HEK293 (cell line): Measurements from ENCODE around the gene FGFR3.
A peak's percentile ranks its signal among the peaks of the same experiment; 100 is the strongest.

ENCODE experiments used
- CTCF ChIA-PET: fragments of 350-600 bp; formaldehyde crosslinking; extraction: SDS; loops from one replicate; lab custom pipeline; 2021; ENCODE audit warnings: antibody characterized with exemption; lab: Yijun Ruan, JAX
- POLR2A ChIA-PET: fragments of 300-600 bp; formaldehyde crosslinking; extraction: SDS; loops from one replicate; lab custom pipeline; 2020; ENCODE audit warnings: antibody characterized with exemption, inconsistent platforms; lab: Yijun Ruan, JAX
- H3K27ac ChIP-seq: fragments of 200-500 bp; sonication (Bioruptor generic); 2 replicates; pipeline ENCODE4 v1.5.1; 2014; ENCODE audit warnings: low read depth, low read length, control low read depth, inconsistent platforms; ENCODE audit errors: extremely low read depth
- H3K36me3 ChIP-seq, 2 experiments: fragments of 200-500 bp in 1 of 2; sonication (Bioruptor generic) in 1 of 2; 1 replicate in 1 of 2; 2 replicates in 1 of 2; pipeline ENCODE4 v1.5.1; 2014 to 2017; ENCODE audit warnings: inconsistent platforms in 2 of 2, low read length in 2 of 2; ENCODE audit not compliant: control insufficient read depth in 2 of 2, insufficient read depth in 1 of 2
- H3K4me1 ChIP-seq: fragments of 200-500 bp; sonication (Bioruptor generic); 2 replicates; pipeline ENCODE4 v1.5.1; 2014; ENCODE audit warnings: mild to moderate bottlenecking, low read length, inconsistent platforms; ENCODE audit not compliant: control insufficient read depth, insufficient read depth
- H3K4me3 ChIP-seq: 2 replicates; pipeline ENCODE4 v1.5.1; 2011; ENCODE audit warnings: low read depth, mild to moderate bottlenecking, control low read depth, low read length, moderate library complexity
- H3K9me3 ChIP-seq: fragments of 200-500 bp; sonication (Bioruptor generic); 2 replicates; pipeline ENCODE4 v1.5.1; 2014; ENCODE audit warnings: low read depth, low read length, inconsistent platforms; ENCODE audit not compliant: control insufficient read depth, insufficient read depth
- HOXA7 ChIP-seq: sonication (generic); formaldehyde crosslinking; IDR thresholded peaks from 2 replicates; pipeline ENCODE4 v1.8.1; 2022; ENCODE audit warnings: missing genetic modification reagents, borderline replicate concordance
- IKZF3 ChIP-seq: fragments of 450-650 bp; IDR thresholded peaks from 2 replicates; pipeline ENCODE4 v1.5.0; 2018; ENCODE audit warnings: missing biosample characterization, mild to moderate bottlenecking, missing genetic modification characterization, moderate library complexity
- KLF8 ChIP-seq: fragments of 450-650 bp; formaldehyde crosslinking; IDR thresholded peaks from 2 replicates; pipeline ENCODE4 v1.5.1; 2016; ENCODE audit warnings: missing biosample characterization, missing genetic modification characterization
- OVOL3 ChIP-seq: fragments of 450-650 bp; formaldehyde crosslinking; IDR thresholded peaks from 2 replicates; pipeline ENCODE4 v1.5.1; 2016; ENCODE audit warnings: missing biosample characterization, missing genetic modification characterization
- SETDB1 ChIP-seq: IDR thresholded peaks from one replicate; pipeline ENCODE4 v1.6.1; 2017; ENCODE audit warnings: mild to moderate bottlenecking, low read length, moderate library complexity, mixed read lengths; ENCODE audit not compliant: insufficient read length
- ZBTB7A ChIP-seq: fragments of 450-650 bp; formaldehyde crosslinking; IDR thresholded peaks from 2 replicates; pipeline ENCODE4 v1.5.1; 2016; ENCODE audit warnings: low read depth, missing biosample characterization, missing genetic modification characterization
- ZBTB8A ChIP-seq: fragments of 450-650 bp; formaldehyde crosslinking; IDR thresholded peaks from 2 replicates; pipeline ENCODE4 v1.5.1; 2016; ENCODE audit warnings: missing biosample characterization, missing genetic modification characterization
- ZFP69B ChIP-seq: fragments of 450-650 bp; formaldehyde crosslinking; IDR thresholded peaks from 2 replicates; pipeline ENCODE4 v1.5.1; 2016; ENCODE audit warnings: missing biosample characterization, missing genetic modification characterization
- ZIC2 ChIP-seq: fragments of 450-650 bp; formaldehyde crosslinking; IDR thresholded peaks from 2 replicates; pipeline ENCODE4 v1.5.1; 2016; ENCODE audit warnings: missing biosample characterization, missing genetic modification characterization
- ZNF140 ChIP-seq: fragments of 450-650 bp; formaldehyde crosslinking; IDR thresholded peaks from 2 replicates; pipeline ENCODE4 v1.5.1; 2016; ENCODE audit warnings: missing biosample characterization, missing genetic modification characterization
- ZNF202 ChIP-seq: fragments of 450-650 bp; formaldehyde crosslinking; IDR thresholded peaks from 2 replicates; pipeline ENCODE4 v1.5.1; 2016; ENCODE audit warnings: missing biosample characterization, missing genetic modification characterization, borderline replicate concordance
- ZNF274 ChIP-seq, 2 experiments: fragments of 200-500 bp in 1 of 2; fragments of 450-650 bp in 1 of 2; sonication (Bioruptor generic) in 1 of 2; formaldehyde crosslinking in 1 of 2; IDR thresholded peaks; 2 replicates each; pipeline versions ENCODE4 v1.5.1 to v1.6.1; 2014 to 2016; ENCODE audit warnings: borderline replicate concordance in 1 of 2, inconsistent platforms in 1 of 2, low read length in 1 of 2, missing biosample characterization in 1 of 2, missing genetic modification characterization in 1 of 2
- ZNF302 ChIP-seq: fragments of 450-650 bp; formaldehyde crosslinking; IDR thresholded peaks from 2 replicates; pipeline ENCODE4 v1.5.1; 2016; ENCODE audit warnings: missing biosample characterization, missing genetic modification characterization, low read depth
- ZNF366 ChIP-seq: fragments of 450-650 bp; formaldehyde crosslinking; conservative IDR thresholded peaks from 2 replicates; pipeline ENCODE4 v1.5.1; 2016; ENCODE audit warnings: missing biosample characterization, missing genetic modification characterization
- ZNF521 ChIP-seq: fragments of 450-650 bp; formaldehyde crosslinking; IDR thresholded peaks from 2 replicates; pipeline ENCODE4 v1.5.1; 2017; ENCODE audit warnings: missing biosample characterization, mild to moderate bottlenecking, missing genetic modification characterization
- ZNF670 ChIP-seq: fragments of 450-650 bp; formaldehyde crosslinking; IDR thresholded peaks from 2 replicates; pipeline ENCODE4 v1.5.1; 2016; ENCODE audit warnings: missing biosample characterization, missing genetic modification characterization, low read depth
- ZNF776 ChIP-seq: fragments of 450-650 bp; formaldehyde crosslinking; IDR thresholded peaks from 2 replicates; pipeline ENCODE4 v1.5.0; 2017; ENCODE audit warnings: missing biosample characterization, missing genetic modification characterization, borderline replicate concordance
- ZNF830 ChIP-seq: fragments of 450-650 bp; IDR thresholded peaks from 2 replicates; pipeline ENCODE4 v1.5.0; 2018; ENCODE audit warnings: missing biosample characterization, missing genetic modification characterization, low read depth, mild to moderate bottlenecking, moderate library complexity
- ZNF837 ChIP-seq: fragments of 450-650 bp; formaldehyde crosslinking; IDR thresholded peaks from 2 replicates; pipeline ENCODE4 v1.5.1; 2016; ENCODE audit warnings: missing biosample characterization, missing genetic modification characterization
- TF ChIP-seq, protein P1 (sequence below): fragments of 450-650 bp; formaldehyde crosslinking; IDR thresholded peaks from 2 replicates; pipeline ENCODE4 v1.5.1; 2016; ENCODE audit warnings: missing biosample characterization, missing genetic modification characterization
- TF ChIP-seq, protein P2 (sequence below): fragments of 450-650 bp; formaldehyde crosslinking; IDR thresholded peaks from 2 replicates; pipeline ENCODE4 v1.5.1; 2016; ENCODE audit warnings: missing biosample characterization, missing genetic modification characterization
- TF ChIP-seq, protein P3 (sequence below): fragments of 450-650 bp; formaldehyde crosslinking; IDR thresholded peaks from 2 replicates; pipeline ENCODE4 v1.5.1; 2016; ENCODE audit warnings: missing biosample characterization, missing genetic modification characterization, low read depth
- TF ChIP-seq, protein P4 (sequence below): fragments of 450-650 bp; IDR thresholded peaks from 2 replicates; pipeline ENCODE4 v1.5.1; 2018; ENCODE audit warnings: missing biosample characterization, mild to moderate bottlenecking, missing genetic modification characterization
- TF ChIP-seq, protein P5 (sequence below): fragments of 450-650 bp; formaldehyde crosslinking; IDR thresholded peaks from 2 replicates; pipeline ENCODE4 v1.5.1; 2016; ENCODE audit warnings: missing biosample characterization, missing genetic modification characterization
- TF ChIP-seq, protein P6 (sequence below): fragments of 450-650 bp; formaldehyde crosslinking; IDR thresholded peaks from 2 replicates; pipeline ENCODE4 v1.5.1; 2017; ENCODE audit warnings: missing biosample characterization, missing genetic modification characterization

FGFR3 gene

DNA sequence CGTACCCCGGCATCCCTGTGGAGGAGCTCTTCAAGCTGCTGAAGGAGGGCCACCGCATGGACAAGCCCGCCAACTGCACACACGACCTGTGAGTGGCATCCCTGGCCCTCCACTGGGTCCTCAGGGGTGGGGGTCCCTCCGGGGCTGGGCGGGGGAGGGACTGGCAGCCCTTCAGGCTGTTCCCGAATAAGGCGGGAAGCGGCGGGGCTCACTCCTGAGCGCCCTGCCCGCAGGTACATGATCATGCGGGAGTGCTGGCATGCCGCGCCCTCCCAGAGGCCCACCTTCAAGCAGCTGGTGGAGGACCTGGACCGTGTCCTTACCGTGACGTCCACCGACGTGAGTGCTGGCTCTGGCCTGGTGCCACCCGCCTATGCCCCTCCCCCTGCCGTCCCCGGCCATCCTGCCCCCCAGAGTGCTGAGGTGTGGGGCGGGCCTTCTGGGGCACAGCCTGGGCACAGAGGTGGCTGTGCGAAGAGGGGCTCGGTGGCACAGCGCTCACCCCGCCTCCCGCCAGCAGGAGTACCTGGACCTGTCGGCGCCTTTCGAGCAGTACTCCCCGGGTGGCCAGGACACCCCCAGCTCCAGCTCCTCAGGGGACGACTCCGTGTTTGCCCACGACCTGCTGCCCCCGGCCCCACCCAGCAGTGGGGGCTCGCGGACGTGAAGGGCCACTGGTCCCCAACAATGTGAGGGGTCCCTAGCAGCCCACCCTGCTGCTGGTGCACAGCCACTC, 13.7 kb downstream of the FGFR3 start:
- CTCF ChIA-PET: interaction anchor here (0.7 to 7.9 kb wide), 4 partner anchors 11 to 60 kb away, joined by 3 to 148 read pairs (median 4); no protein-coding TSS in a partner anchor
- peaks cover 0 to 54% of the 10 kb centered on the region in 2 experiments; a peak in 1 of 3 replicates for H3K36me3 ChIP-seq
- H3K9me3 ChIP-seq: no peaks in the 10 kb centered on the region
- POLR2A ChIA-PET: interaction anchor here (0.9 kb wide), 1 partner anchor 63 kb away, joined by 3 read pairs; no protein-coding TSS in a partner anchor
- no peaks in the 10 kb centered on the region for H3K4me1 ChIP-seq
- no peak overlapping the region for H3K4me3 ChIP-seq
- TF ChIP-seq ZBTB8A: no peak
- no peak for TF ChIP-seq ZNF302 (tag by site-specific recombination)
- TF ChIP-seq, protein P1, sequence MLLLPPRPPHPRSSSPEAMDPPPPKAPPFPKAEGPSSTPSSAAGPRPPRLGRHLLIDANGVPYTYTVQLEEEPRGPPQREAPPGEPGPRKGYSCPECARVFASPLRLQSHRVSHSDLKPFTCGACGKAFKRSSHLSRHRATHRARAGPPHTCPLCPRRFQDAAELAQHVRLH (tag by site-specific recombination): no peak
- TF ChIP-seq, protein P2, sequence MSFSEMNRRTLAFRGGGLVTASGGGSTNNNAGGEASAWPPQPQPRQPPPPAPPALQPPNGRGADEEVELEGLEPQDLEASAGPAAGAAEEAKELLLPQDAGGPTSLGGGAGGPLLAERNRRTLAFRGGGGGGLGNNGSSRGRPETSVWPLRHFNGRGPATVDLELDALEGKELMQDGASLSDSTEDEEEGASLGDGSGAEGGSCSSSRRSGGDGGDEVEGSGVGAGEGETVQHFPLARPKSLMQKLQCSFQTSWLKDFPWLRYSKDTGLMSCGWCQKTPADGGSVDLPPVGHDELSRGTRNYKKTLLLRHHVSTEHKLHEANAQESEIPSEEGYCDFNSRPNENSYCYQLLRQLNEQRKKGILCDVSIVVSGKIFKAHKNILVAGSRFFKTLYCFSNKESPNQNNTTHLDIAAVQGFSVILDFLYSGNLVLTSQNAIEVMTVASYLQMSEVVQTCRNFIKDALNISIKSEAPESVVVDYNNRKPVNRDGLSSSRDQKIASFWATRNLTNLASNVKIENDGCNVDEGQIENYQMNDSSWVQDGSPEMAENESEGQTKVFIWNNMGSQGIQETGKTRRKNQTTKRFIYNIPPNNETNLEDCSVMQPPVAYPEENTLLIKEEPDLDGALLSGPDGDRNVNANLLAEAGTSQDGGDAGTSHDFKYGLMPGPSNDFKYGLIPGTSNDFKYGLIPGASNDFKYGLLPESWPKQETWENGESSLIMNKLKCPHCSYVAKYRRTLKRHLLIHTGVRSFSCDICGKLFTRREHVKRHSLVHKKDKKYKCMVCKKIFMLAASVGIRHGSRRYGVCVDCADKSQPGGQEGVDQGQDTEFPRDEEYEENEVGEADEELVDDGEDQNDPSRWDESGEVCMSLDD: no peak
- no peak for TF ChIP-seq OVOL3
- TF ChIP-seq, protein P3, sequence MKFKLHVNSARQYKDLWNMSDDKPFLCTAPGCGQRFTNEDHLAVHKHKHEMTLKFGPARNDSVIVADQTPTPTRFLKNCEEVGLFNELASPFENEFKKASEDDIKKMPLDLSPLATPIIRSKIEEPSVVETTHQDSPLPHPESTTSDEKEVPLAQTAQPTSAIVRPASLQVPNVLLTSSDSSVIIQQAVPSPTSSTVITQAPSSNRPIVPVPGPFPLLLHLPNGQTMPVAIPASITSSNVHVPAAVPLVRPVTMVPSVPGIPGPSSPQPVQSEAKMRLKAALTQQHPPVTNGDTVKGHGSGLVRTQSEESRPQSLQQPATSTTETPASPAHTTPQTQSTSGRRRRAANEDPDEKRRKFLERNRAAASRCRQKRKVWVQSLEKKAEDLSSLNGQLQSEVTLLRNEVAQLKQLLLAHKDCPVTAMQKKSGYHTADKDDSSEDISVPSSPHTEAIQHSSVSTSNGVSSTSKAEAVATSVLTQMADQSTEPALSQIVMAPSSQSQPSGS: no peak
- TF ChIP-seq ZNF274 (IDR thresholded peaks at IDR 0.05; ENCODE audit: low read length): no peak
- TF ChIP-seq ZNF274 (tag by site-specific recombination; IDR thresholded peaks at IDR 0.05; ENCODE audit: borderline replicate concordance): no peak
- no peak for TF ChIP-seq IKZF3 (tag by site-specific recombination)
- TF ChIP-seq ZNF837: no peak
- TF ChIP-seq ZNF140 (tag by site-specific recombination): no peak
- TF ChIP-seq ZNF521 (tag by site-specific recombination): no peak
- no peak for TF ChIP-seq SETDB1
- TF ChIP-seq HOXA7 (CRISPR knock-in tag): no peak
- no peak for TF ChIP-seq ZNF202 (tag by site-specific recombination)
- TF ChIP-seq, protein P4, sequence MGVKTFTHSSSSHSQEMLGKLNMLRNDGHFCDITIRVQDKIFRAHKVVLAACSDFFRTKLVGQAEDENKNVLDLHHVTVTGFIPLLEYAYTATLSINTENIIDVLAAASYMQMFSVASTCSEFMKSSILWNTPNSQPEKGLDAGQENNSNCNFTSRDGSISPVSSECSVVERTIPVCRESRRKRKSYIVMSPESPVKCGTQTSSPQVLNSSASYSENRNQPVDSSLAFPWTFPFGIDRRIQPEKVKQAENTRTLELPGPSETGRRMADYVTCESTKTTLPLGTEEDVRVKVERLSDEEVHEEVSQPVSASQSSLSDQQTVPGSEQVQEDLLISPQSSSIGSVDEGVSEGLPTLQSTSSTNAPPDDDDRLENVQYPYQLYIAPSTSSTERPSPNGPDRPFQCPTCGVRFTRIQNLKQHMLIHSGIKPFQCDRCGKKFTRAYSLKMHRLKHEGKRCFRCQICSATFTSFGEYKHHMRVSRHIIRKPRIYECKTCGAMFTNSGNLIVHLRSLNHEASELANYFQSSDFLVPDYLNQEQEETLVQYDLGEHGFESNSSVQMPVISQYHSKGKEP (tag by site-specific recombination): no peak
- TF ChIP-seq ZNF366 (tag by site-specific recombination): no peak
- no peak for TF ChIP-seq ZBTB7A
- TF ChIP-seq, all 188 proteins: peak for 0
- H3K27ac ChIP-seq: no peak overlapping the region

DNA sequence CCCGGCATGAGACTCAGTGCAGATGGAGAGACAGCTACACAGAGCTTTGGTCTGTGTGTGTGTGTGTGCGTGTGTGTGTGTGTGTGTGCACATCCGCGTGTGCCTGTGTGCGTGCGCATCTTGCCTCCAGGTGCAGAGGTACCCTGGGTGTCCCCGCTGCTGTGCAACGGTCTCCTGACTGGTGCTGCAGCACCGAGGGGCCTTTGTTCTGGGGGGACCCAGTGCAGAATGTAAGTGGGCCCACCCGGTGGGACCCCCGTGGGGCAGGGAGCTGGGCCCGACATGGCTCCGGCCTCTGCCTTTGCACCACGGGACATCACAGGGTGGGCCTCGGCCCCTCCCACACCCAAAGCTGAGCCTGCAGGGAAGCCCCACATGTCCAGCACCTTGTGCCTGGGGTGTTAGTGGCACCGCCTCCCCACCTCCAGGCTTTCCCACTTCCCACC, 14.3 kb downstream of the FGFR3 start:
- CTCF ChIA-PET: interaction anchor here (0.9 to 7.9 kb wide), 4 partner anchors 10 to 114 kb away, joined by 3 to 148 read pairs (median 4); no protein-coding TSS in a partner anchor
- Histone ChIP-seq H3K4me1 (no peaks in the 10 kb centered on the region), H3K9me3 (no peaks in the 10 kb centered on the region), H3K27ac (no peak overlapping the region), H3K4me3 (no peak overlapping the region), H3K36me3 (peaks cover 0 to 50% of the 10 kb centered on the region in 2 experiments; a peak in 1 of 3 replicates)
- POLR2A ChIA-PET: interaction anchor here (0.7 to 0.9 kb wide), 2 partner anchors 63 to 96 kb away, joined by 3 read pairs; no protein-coding TSS in a partner anchor
- TF ChIP-seq, protein P5, sequence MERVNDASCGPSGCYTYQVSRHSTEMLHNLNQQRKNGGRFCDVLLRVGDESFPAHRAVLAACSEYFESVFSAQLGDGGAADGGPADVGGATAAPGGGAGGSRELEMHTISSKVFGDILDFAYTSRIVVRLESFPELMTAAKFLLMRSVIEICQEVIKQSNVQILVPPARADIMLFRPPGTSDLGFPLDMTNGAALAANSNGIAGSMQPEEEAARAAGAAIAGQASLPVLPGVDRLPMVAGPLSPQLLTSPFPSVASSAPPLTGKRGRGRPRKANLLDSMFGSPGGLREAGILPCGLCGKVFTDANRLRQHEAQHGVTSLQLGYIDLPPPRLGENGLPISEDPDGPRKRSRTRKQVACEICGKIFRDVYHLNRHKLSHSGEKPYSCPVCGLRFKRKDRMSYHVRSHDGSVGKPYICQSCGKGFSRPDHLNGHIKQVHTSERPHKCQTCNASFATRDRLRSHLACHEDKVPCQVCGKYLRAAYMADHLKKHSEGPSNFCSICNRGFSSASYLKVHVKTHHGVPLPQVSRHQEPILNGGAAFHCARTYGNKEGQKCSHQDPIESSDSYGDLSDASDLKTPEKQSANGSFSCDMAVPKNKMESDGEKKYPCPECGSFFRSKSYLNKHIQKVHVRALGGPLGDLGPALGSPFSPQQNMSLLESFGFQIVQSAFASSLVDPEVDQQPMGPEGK (tag by site-specific recombination): peak; percentile 46; the same call in 1 of the 2 replicates
- TF ChIP-seq, protein P6, sequence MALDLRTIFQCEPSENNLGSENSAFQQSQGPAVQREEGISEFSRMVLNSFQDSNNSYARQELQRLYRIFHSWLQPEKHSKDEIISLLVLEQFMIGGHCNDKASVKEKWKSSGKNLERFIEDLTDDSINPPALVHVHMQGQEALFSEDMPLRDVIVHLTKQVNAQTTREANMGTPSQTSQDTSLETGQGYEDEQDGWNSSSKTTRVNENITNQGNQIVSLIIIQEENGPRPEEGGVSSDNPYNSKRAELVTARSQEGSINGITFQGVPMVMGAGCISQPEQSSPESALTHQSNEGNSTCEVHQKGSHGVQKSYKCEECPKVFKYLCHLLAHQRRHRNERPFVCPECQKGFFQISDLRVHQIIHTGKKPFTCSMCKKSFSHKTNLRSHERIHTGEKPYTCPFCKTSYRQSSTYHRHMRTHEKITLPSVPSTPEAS (tag by site-specific recombination): peak; percentile 71
- TF ChIP-seq ZNF302 (tag by site-specific recombination) (no peak), ZFP69B (tag by site-specific recombination) (peak; percentile 71), ZNF776 (no peak), KLF8 (tag by site-specific recombination) (0 out of 2 replicates have a peak, but pooled peaks have one; percentile 39), ZIC2 (tag by site-specific recombination) (peak; percentile 40; the same call in 1 of the 2 replicates), ZNF670 (tag by site-specific recombination) (no peak), ZNF830 (no peak)
